ENCODE results near the gene IKZF1.

The IKZF1 gene

GRCh38 chr7:50376056-50376820 lies 71.7 kb downstream of the IKZF1 start:
- no peak for DNase-seq (ENCODE audit: low spot score)

GRCh38 chr7:50377356-50377755 lies 72.8 kb downstream of the IKZF1 start:
- DNase-seq (ENCODE audit: low spot score), result no peak

GRCh38 chr7:50379082-50379481 lies 74.6 kb downstream of the IKZF1 start:
- no peak for DNase-seq (ENCODE audit: low spot score)

GRCh38 chr7:50379539-50379938 lies 75.0 kb downstream of the IKZF1 start:
- DNase-seq (ENCODE audit: low spot score), result no peak

GRCh38 chr7:50382455-50382854 lies 77.9 kb downstream of the IKZF1 start:
- no peak for DNase-seq (ENCODE audit: low spot score)

GRCh38 chr7:50387351-50387750 lies 82.8 kb downstream of the IKZF1 start:
- DNase-seq (ENCODE audit: low spot score), result no peak

GRCh38 chr7:50389961-50390360 lies 85.4 kb downstream of the IKZF1 start:
- DNase-seq (ENCODE audit: low spot score), result no peak

- DNase-seq (ENCODE audit: low spot score), result no peak
Observed at GRCh38 chr7:50391386-50391785, 86.9 kb downstream of the IKZF1 start.

GRCh38 chr7:50393076-50393475 lies 88.6 kb downstream of the IKZF1 start:
- no peak for DNase-seq (ENCODE audit: low spot score)

- no peak for DNase-seq (ENCODE audit: low spot score)
Observed at GRCh38 chr7:50393547-50394252, 89.2 kb downstream of the IKZF1 start.

- DNase-seq (ENCODE audit: low spot score), result no peak
Observed at GRCh38 chr7:50394315-50394714, 89.8 kb downstream of the IKZF1 start.

- no peak for DNase-seq (ENCODE audit: low spot score)
Observed at GRCh38 chr7:50396856-50397255, 92.3 kb downstream of the IKZF1 start.

- no peak for DNase-seq (ENCODE audit: low spot score)
Observed at GRCh38 chr7:50397320-50397970, 92.9 kb downstream of the IKZF1 start.

GRCh38 chr7:50397971-50398324 lies 93.4 kb downstream of the IKZF1 start:
- no peak for DNase-seq (ENCODE audit: low spot score)

- no peak for DNase-seq (ENCODE audit: low spot score)
Observed at GRCh38 chr7:50399206-50399605, 94.7 kb downstream of the IKZF1 start.

GRCh38 chr7:50399635-50400034 lies 95.1 kb downstream of the IKZF1 start:
- no peak for DNase-seq (ENCODE audit: low spot score)

GRCh38 chr7:50400114-50400513 lies 95.6 kb downstream of the IKZF1 start:
- DNase-seq (ENCODE audit: low spot score), result no peak

GRCh38 chr7:50404392-50404791 lies 99.9 kb downstream of the IKZF1 start:
- DNase-seq (ENCODE audit: low spot score), result no peak

GRCh38 chr7:50405221-50405620 lies 100.7 kb downstream of the IKZF1 start:
- no peak for DNase-seq (ENCODE audit: low spot score)

GRCh38 chr7:50406935-50407334 lies 102.4 kb downstream of the IKZF1 start:
- DNase-seq (ENCODE audit: low spot score), result no peak

GRCh38 chr7:50409856-50410745 lies 105.6 kb downstream of the IKZF1 start:
- no peak for DNase-seq (ENCODE audit: low spot score)

GRCh38 chr7:50411332-50411731 lies 106.8 kb downstream of the IKZF1 start:
- DNase-seq (ENCODE audit: low spot score), result no peak
